RWPE1 (cell line): ENCODE measurements around the gene CFD.
"Not testable (repeated sequence)": the region's sequence is repeated elsewhere in the genome, so short reads cannot be mapped to it uniquely, and the experiment has no call there.

Source experiments
- CTCF ChIA-PET: fragments of 350-600 bp; sonication (Branson Sonifier 250); formaldehyde crosslinking; extraction: SDS; loops from one replicate; lab custom pipeline; 2021; lab: Yijun Ruan, JAX
- POLR2A ChIA-PET: fragments of 400-600 bp; formaldehyde crosslinking; extraction: SDS; loops from one replicate; lab custom pipeline; 2020; ENCODE audit warnings: antibody characterized with exemption; ENCODE audit not compliant: low non-redundant PET; lab: Yijun Ruan, JAX
- DNase-seq: peaks from one replicate; pipeline ENCODE4 v3.0.0; 2012; ENCODE audit warnings: low spot score
- H3K27ac ChIP-seq: fragments of 450-650 bp; 2 replicates; pipeline ENCODE4 v1.5.1; 2017
- CTCF ChIP-seq: fragments of 450-650 bp; conservative IDR thresholded peaks from 2 replicates; pipeline ENCODE4 v1.5.1; 2017; ENCODE audit warnings: low read depth, mild to moderate bottlenecking

CFD gene

GRCh38 chr19:876780-877314, 17.4 kb downstream of the CFD start:
- H3K27ac ChIP-seq = peak overlapping the region; percentile 100
- no peak for DNase-seq
- POLR2A ChIA-PET = no interaction called here
- CTCF ChIA-PET = no interaction called here
- TF ChIP-seq CTCF = no peak

GRCh38 chr19:877992-878660, 18.7 kb downstream of the CFD start:
- DNase-seq, CTCF ChIA-PET, H3K27ac ChIP-seq, POLR2A ChIA-PET: not testable (repeated sequence)

- POLR2A ChIA-PET = interaction anchor here (0.6 kb wide), 2 partner anchors 12 to 31 kb away, joined by 4 to 5 read pairs; no protein-coding TSS in a partner anchor
- H3K27ac ChIP-seq, DNase-seq: not testable (repeated sequence)
- CTCF ChIA-PET = interaction anchor here (0.6 kb wide), 2 partner anchors 41 to 731 kb away, joined by 4 read pairs; no protein-coding TSS in a partner anchor
Observed at GRCh38 chr19:878751-879561, 19.5 kb downstream of the CFD start.

GRCh38 chr19:879711-880438, 20.4 kb downstream of the CFD start:
- CTCF ChIA-PET = interaction anchor here (0.6 kb wide), 2 partner anchors 42 to 730 kb away, joined by 4 read pairs; no protein-coding TSS in a partner anchor
- POLR2A ChIA-PET = interaction anchor here (0.5 to 0.6 kb wide), 2 partner anchors 11 to 17 kb away, joined by 4 read pairs; no protein-coding TSS in a partner anchor
- H3K27ac ChIP-seq = 0 out of 2 replicates have a peak overlapping the region, but pooled peaks have one; percentile 13
- no peak for DNase-seq
- no peak for TF ChIP-seq CTCF

GRCh38 chr19:881385-882071, 22.1 kb downstream of the CFD start:
- TF ChIP-seq CTCF = no peak
- ChIA-PET CTCF (no interaction called here), POLR2A (no interaction called here)
- no peak for DNase-seq
- peak overlapping the region; percentile 13; the same call in 1 of the 2 replicates for H3K27ac ChIP-seq

GRCh38 chr19:882871-883497, 23.5 kb downstream of the CFD start:
- H3K27ac ChIP-seq = peak overlapping the region; percentile 13; the same call in 1 of the 2 replicates
- TF ChIP-seq CTCF = no peak
- POLR2A ChIA-PET = no interaction called here
- no peak for DNase-seq
- CTCF ChIA-PET = interaction anchor here (0.5 to 1.3 kb wide), 10 partner anchors 8 to 473 kb away, joined by 3 to 7 read pairs (median 4); no protein-coding TSS in a partner anchor
